Activated CD4-positive, alpha-beta T cell treated with anti-CD3 and anti-CD28 coated beads, Interleukin-2, amount 50 U/mL, for 48 hours (primary cell): ENCODE results near the gene ZBTB32.

Experiments
- DNase-seq, 2 experiments: peaks; one replicate each; pipeline ENCODE4 v3.0.0-alpha.2; 2020

Gene ZBTB32

DNA sequence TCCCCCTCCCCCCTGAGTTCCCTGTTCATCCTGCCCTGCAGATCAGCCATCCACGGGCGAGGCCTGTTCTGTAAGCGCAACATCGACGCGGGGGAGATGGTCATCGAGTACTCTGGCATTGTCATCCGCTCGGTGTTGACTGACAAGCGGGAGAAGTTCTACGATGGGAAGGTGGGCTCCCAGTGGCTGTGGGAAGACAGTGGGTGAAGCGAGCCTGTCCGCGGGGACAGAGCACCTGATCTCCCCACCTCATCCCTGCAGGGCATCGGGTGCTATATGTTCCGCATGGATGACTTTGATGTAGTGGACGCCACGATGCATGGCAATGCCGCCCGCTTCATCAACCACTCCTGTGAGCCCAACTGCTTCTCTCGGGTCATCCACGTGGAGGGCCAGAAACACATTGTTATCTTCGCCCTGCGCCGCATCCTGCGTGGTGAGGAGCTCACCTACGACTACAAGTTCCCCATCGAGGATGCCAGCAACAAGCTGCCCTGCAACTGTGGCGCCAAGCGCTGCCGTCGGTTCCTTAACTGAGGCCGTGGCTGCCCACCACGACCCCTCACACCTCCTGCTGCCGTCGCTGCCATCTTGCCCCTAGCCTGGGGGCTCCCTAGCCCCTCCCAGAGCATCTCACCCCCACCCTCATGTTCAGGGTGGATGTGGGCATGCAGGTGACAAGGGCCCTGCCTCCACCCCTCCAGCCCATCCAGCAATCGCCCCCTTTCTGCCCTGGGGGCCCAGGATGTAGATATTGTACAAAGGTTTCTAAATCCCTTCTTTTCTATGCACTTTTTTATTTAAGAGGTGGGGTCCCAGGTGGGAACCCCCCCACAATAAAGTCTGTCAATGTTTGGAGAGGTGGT lies 33.9 kb downstream of the ZBTB32 start:
- no peak for DNase-seq

DNA sequence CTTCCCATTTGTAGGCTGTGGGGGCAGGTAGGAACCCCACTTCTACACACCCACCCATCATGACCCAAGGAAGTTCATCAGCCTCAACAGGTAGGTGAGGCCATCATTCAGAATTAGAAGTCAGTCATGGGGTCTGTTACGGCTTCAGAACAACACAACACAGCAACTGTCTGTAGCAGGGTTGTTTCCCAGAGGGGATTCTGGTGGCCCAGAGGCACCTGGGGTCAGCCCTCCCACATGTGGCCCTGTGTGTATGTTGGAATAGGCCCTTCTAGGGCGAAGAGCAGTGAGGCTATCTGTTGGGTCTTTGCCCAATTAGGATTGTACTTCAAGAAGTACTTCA lies 34.5 kb downstream of the ZBTB32 start:
- no peak for DNase-seq

GRCh38 chr19:35739275-35740107 lies 35.1 kb downstream of the ZBTB32 start:
- no peak for DNase-seq

- DNase-seq, result no peak
Measured at GRCh38 chr19:35740108-35740422, 35.7 kb downstream of the ZBTB32 start.

DNA sequence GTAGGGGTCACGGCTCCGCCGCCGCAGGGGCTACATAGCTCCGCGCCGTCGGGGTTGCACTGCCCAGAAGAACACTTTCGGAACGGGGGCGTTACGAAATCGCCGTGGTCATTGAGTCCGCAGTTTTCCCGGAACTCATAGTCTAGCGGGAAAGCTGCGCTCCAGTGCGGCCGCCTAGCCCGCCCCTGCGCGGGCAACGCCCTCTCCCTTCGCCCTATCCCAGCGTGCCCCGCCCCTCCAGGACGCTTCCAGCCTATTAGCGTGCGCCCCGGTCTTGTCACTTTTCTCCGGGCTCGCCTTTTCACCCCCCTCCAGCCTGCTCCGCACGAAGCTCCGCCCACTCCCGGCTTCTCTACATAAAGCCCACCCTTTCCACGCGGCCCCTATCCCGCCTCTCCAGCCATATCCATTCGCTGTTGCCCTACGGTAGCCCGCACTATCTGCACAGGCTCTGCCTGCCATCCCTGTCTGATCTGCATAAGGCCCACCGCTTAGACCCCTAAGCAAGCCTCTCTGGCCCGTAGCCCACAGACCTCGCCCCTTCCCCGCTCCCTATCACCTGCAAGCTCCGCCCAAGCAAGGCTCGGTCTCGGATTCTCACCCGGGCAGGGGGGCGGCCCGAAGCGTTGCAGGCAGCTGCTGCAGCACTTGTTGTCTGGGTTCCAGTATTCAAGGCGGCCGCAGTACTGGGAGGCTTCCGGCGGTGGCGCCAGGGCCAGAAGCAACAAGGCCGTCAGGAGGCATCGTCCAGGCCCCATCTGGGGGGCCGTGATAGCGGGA lies 36.3 kb downstream of the ZBTB32 start:
- peak; percentile 98 for DNase-seq

DNA sequence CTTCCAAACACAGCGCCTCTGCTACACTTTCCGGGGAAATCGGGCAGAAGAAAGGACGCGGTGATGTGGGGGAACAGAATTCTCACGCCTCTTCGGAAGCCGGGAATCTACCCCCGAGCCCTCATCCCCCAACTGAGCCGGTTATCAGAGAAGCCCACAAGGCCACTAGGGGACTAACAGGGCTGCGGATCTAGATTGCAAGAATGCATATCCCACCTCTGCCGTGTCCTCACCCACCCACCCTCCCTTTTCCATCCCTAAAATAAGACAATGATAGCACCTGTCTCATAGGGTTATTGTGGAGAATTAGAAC lies 36.8 kb downstream of the ZBTB32 start:
- no peak for DNase-seq

DNA sequence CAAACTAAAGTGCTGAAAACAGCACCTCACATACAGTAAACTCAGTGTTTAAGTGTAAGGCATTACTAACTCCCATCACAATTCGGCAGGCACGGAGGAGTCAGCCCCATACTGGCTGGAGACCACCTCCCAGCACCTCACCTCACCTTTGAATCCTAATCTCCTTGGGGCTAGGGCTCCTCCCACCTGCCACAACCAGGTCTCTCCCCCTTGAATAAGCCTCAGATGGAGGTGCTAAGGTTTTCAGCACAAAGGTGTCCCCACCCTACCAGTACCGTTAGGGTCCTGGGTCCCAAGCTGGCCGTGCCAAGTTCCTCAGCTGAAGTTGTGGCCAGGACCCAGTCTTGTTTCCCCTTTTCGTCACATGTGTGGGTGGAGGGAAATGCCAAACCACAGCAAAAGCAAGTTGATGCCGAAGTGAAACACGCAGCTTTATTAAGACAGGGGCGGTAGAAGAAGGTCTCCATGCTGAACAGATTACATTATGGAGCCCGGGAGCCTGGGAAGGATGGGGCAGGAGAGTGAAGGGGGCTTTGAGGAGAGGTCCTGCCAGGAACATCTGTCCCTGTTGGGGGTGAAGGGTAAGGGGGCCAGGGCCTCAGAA lies 37.9 kb downstream of the ZBTB32 start, which contains the start of gene IGFLR1:
TSS of gene IGFLR1 (minus strand) at position 332 of the 604 bp plus-strand sequence. CDS start 1,272 bp downstream, outside the sequence.
- peak; percentile 74 to 81 for DNase-seq

- DNase-seq, result no peak
Measured at GRCh38 chr19:35743640-35744429, 39.5 kb downstream of the ZBTB32 start.

- DNase-seq, result peak; percentile 94 to 96
Measured at GRCh38 chr19:35744430-35745327, 40.3 kb downstream of the ZBTB32 start.

- peak; percentile 92 to 95 for DNase-seq
Measured at GRCh38 chr19:35745328-35746086, 41.1 kb downstream of the ZBTB32 start, which contains the start of the genes PSENEN and U2AF1L4. Gene PSENEN, plus strand, starts transcription at chr19:35745651. Its CDS starts 280 bp downstream, at chr19:35745931. Gene U2AF1L4, minus strand, starts transcription at chr19:35745418. Its CDS starts 27 bp downstream, at chr19:35745391.

DNA sequence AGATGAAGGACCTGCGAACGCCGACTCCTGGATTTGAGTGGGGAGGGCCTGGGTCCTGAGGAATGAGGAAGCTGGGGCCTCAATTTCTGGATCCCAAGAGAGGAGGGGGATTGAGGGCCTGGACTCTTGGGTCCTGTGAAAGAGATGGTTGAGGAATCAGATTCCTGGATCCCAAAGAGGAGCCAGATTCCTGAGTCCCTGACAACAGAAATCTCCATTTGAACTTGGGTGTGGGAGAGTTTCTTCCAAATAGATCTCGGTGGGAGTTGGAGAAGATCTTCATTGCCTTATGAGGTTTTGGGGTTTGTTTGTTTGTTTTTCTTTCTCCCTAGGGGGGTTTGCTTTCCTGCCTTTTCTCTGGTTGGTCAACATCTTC lies 41.7 kb downstream of the ZBTB32 start:
- DNase-seq, result no peak

DNA sequence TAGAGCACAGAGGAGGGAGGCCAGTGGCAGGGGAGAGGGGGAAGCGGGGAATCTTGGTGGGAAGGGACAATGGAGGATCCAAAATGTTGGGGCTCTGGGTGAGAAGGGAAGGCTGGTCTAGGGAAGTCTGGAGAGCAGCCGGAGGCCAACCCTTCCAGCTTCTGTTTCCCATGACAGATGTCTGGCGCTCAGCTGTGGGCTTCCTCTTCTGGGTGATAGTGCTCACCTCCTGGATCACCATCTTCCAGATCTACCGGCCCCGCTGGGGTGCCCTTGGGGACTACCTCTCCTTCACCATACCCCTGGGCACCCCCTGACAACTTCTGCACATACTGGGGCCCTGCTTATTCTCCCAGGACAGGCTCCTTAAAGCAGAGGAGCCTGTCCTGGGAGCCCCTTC lies 42.2 kb downstream of the ZBTB32 start:
- no peak for DNase-seq

GRCh38 chr19:35748106-35749020 lies 44.0 kb downstream of the ZBTB32 start, which contains the start of gene LIN37:
Gene LIN37, plus strand, starts transcription at chr19:35748576. Its CDS starts 149 bp downstream, at chr19:35748725.
- peak; percentile 98 to 99 for DNase-seq

DNA sequence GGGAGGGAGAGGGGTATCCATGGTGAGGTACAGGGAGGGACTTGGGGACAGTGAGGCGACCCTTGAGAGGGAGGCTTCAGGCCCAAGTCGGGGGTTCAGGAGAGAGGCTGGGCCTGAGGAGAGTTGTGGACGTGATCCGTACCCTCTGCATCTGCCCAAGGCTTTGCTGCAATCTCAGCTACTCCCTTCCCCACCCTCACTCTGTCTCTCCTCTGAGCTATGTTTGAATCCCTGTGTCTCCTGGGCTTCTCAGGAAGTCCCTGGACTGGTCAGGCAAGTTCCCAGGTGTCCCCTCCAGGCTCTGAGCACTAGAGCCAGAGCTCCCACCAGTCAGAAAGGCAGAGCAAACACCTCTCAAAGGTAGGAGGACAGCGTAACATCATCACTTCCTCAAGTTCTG lies 45.8 kb downstream of the ZBTB32 start:
- DNase-seq, result no peak

DNA sequence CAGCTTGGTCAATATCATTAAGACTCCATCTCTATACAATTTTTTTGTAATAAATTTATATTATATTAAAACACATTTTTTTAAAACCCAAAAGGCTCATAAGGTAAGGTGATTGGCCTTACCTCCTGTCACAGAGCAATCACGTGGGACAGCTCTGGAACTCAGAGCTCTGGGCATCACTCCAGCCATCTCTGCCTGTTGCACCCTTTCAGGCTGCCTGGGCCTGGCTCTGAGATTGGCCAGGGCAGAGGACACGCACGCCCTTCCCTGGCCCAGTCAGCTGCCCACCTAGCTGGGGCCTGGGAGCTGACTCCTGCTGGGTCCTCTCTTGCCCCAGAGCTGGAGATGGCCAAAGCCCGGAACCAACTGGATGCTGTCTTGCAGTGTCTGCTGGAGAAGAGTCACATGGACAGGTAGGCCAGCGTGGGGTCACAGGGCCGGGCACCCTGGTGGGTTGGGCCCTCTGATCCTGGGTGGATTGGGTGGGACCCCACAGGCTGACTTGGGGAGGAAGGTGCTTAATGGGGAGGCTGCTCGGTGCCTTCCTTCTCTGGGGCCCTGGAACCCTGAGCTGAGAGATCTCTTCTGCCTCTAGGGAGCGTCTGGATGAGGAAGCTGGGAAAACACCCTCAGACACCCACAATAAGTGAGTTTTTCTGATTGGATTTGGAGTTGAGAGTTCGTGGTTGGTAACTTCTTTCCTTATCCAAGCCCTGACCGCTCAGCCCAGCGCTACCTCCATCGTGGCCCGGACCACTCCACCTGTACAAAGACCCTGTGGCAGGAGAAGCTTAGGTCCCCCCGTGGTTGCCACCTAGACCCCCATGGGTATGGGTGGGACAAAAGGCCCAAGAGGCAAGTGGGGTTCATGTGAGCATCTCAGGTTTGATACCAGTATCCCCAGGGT lies 47.7 kb downstream of the ZBTB32 start:
- no peak for DNase-seq

- no peak for DNase-seq
Measured at GRCh38 chr19:35752746-35753350, 48.5 kb downstream of the ZBTB32 start.
